Muscle of leg (tissue), 11 donors: Measurements from ENCODE around the gene MYO1F. TPM values are rescaled to one million over a fixed set of nuclear protein-coding genes. Genes with fewer than 3 reads are reported as not detected.
"Not testable (repeated sequence)": the region's sequence is repeated elsewhere in the genome, so short reads cannot be mapped to it uniquely, and the experiment has no call there.

Experiments
- DNase-seq: peaks from one replicate; pipeline ENCODE4 v3.0.0; 2013
- H3K27ac ChIP-seq: one replicate; pipeline ENCODE4 v1.5.1; 2013; ENCODE audit warnings: mild to moderate bottlenecking, low read length, control low read depth
- H3K27me3 ChIP-seq: one replicate; pipeline ENCODE4 v1.6.1; 2013; ENCODE audit warnings: low read length; ENCODE audit not compliant: control insufficient read depth, insufficient read depth
- H3K36me3 ChIP-seq: one replicate; pipeline ENCODE4 v1.6.1; 2013; ENCODE audit warnings: low read length; ENCODE audit not compliant: control insufficient read depth, insufficient read depth
- H3K4me1 ChIP-seq: one replicate; pipeline ENCODE4 v1.6.1; 2013; ENCODE audit warnings: low read length; ENCODE audit not compliant: control insufficient read depth, insufficient read depth
- H3K4me3 ChIP-seq: one replicate; pipeline ENCODE4 v1.5.1; 2013; ENCODE audit warnings: low read length, control low read depth
- H3K9me3 ChIP-seq: replicated peaks from 2 replicates; pipeline ENCODE4 v1.6.1; 2013; ENCODE audit warnings: low read depth, low read length; ENCODE audit not compliant: control insufficient read depth
- WGBS: methylation state at CpG from one replicate; pipeline ENCODE4 v1.1.5; 2013; ENCODE audit warnings: missing lambda C conversion rate; ENCODE audit not compliant: insufficient coverage; 5-methylcytosine and 5-hydroxymethylcytosine counted together
- polyA plus RNA-seq, 8 donors: library from polyadenylated mRNA; unstranded; fragments of 120-200 nt; gene quantifications; one replicate each; pipeline versions ENCODE4 v1.2.1 to v1.2.3, GENCODE V29; 2013; ENCODE audit warnings: inconsistent platforms in 1 of 8, low replicate concordance in 1 of 8; ENCODE audit not compliant: insufficient read length in 8 of 8, insufficient read depth in 1 of 8
- total RNA-seq: library from RNA; stranded (reverse); fragments of 120-200 nt; gene quantifications from one replicate; pipeline ENCODE4 v1.2.4, GENCODE V29; 2013

MYO1F gene
- total and polyA plus RNA-seq, 9 donors = 2.3 to 9.2 (median 5.3) TPM

DNA sequence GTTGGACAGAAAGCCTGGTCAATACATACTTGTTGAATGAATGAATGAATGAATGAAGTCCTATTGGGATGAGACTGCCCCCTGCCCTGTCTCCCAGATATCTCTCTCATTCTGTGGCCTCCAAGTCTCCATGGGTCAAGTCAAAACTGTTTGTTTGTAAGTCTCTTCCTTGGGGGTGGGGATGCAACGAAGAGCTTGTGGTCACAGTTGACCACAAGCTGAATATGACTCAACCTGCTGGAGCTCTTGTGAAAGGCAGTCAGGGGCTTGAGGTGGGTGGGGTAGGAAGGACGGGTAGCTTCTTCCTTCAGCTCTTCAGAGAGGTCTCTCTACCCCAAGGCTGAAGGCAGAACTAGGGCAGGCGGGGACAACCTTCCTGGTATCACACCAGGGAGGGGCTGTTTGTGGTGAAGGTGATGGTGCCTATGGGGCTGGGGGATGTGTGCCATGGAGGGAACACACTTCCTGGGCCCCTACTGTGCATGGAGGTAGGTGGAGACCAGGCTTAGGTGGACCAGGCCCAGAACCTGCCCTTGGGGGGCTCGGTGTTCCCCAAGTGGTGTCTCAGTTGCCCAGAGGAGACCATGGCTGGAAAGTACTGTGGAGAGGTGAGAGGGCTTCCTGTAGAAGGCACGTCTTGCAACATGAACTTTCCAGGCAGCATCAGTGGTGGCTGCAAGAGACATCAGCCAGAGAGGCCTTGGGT, 8.0 kb downstream of the MYO1F start:
- Histone ChIP-seq H3K27ac (no peak overlapping the region), H3K36me3 (no peaks in the 10 kb centered on the region), H3K4me3 (no peak overlapping the region), H3K4me1 (no peaks in the 10 kb centered on the region), H3K27me3 (no peaks in the 10 kb centered on the region), H3K9me3 (no peaks in the 10 kb centered on the region)
- peak; percentile 59 for DNase-seq
- 67% methylated on average over 3 of the region's 5 CpGs for WGBS

DNA sequence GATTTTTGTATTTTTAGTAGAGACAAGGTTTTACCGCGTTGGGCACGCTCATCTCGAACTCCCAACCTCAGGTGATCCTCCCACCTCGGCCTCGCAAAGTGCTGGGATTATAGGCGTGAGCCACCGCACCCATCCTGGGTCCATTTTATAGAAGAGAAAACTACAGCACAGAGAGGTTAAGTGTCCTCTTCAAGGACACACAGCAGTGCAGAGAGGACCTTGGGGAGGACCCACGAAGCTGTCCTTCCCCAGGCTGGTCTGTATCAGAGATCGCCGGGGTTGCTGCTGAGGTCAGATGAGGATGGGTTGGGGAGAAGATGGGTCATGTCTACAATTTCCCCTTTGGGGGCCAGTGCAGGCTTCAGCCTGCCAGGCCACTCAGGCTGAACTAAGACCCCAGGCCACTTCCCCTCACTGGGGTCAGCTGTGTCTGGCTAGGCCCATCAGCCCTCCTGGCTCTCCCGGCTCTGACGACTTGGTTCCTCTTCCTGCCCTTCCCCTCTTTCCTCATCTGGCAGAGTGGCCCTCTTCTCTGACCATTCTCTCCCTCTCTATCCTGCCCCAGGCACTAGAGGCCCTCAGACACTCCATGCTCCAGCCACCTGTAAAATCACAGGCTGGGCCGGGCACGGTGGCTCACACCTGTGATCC, 9.6 kb downstream of the MYO1F start:
- no peaks in the 10 kb centered on the region for H3K36me3 ChIP-seq
- no peak overlapping the region for H3K27ac ChIP-seq
- H3K4me1 ChIP-seq = no peaks in the 10 kb centered on the region
- H3K4me3 ChIP-seq = no peak overlapping the region
- H3K27me3 ChIP-seq = no peaks in the 10 kb centered on the region
- H3K9me3 ChIP-seq = no peaks in the 10 kb centered on the region
- WGBS = 88% methylated on average over 9 of the region's 15 CpGs
- peak; percentile 37 for DNase-seq

DNA sequence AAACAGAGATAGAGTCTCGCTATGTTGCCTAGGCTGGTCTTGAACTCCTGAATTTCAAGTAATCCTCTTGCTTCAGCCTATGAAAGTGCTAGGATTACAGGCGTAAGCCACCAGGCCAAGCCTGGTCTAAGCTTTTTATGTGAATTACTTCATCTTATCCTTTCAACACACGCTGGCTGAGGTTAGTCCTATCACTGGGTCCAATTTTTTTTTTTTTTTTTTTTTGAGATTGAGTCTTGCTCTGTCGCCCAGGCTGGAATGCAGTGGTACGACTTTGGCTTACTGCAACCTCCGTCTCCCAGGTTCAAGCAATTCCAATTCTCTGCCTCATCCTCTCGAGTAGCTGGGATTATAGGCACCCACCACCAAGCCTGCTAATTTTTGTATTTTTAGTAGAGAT, 10.4 kb downstream of the MYO1F start:
- Histone ChIP-seq H3K4me1 (no peaks in the 10 kb centered on the region), H3K9me3 (no peaks in the 10 kb centered on the region), H3K4me3 (no peak overlapping the region), H3K27me3 (no peaks in the 10 kb centered on the region), H3K27ac (no peak overlapping the region), H3K36me3 (no peaks in the 10 kb centered on the region)
- WGBS = 80% methylated on average over 1 of the region's 7 CpGs
- DNase-seq = no peak

DNA sequence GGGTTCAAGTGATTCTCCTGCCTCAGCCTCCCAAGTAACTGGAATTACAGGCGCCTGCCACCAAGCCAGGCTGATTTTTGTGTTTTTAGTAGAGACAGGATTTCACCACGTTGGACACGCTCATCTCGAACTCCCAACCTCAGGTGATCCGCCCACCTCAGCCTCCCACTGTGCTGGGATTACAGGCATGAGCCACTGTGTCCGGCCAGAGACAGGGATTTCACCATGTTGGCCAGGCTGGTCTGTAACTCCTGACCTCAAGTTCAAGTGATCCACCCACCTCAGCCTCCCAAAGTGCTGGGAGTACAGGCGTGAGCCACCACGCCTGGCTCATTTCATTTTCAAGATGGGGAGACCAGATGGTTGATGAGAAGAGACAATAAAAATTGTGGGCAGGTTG, 12.4 kb downstream of the MYO1F start:
- H3K4me1 ChIP-seq, H3K4me3 ChIP-seq: not testable (repeated sequence)
- WGBS = 86% methylated on average over 7 of the region's 8 CpGs

DNA sequence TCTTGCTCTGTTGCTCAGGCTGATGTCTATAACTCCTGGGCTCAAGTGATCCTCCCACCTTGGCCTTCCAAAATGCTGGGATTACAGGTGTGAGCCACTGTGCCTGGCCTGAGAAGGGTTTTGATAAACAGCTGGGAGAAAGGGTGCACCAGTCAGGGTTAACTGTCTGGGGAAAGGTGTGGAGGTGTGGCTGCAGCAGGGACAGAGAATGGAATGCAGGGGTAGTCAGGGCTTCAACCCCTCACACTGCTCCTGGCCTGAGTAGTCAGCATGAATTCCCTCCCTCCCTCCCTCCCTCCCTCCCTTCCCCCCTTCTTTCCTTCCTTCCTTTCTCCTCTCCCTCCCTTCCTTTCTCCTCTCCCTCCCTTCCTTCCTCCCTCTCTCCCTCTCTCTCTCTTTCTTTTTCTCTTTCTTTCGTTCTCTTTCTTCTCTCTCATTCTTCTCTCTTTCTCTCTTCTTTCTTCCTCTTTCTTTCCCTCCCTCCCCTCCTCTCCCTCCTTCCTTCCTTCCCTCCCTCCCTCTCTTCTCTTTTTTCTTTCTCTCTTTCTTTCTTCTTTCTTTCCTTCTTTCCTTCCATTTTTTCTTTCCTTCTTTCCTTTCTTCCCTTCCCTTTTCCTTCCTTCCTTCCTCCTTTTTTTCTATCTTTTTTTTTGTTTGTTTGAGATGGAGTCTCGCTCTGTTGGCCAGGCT, 16.0 kb downstream of the MYO1F start:
- DNase-seq = no peak
- H3K36me3 ChIP-seq = no peaks in the 10 kb centered on the region
- 29% methylated on average over 1 of the region's 2 CpGs for WGBS
- no peak overlapping the region for H3K4me3 ChIP-seq
- no peaks in the 10 kb centered on the region for H3K9me3 ChIP-seq
- no peak overlapping the region for H3K27ac ChIP-seq
- H3K27me3 ChIP-seq = no peaks in the 10 kb centered on the region
- no peaks in the 10 kb centered on the region for H3K4me1 ChIP-seq

More for the DNA sequence above, 12.4 kb downstream of the MYO1F start:
- not testable (repeated sequence) for DNase-seq, H3K9me3 ChIP-seq, H3K27me3 ChIP-seq, H3K36me3 ChIP-seq, H3K27ac ChIP-seq

DNA sequence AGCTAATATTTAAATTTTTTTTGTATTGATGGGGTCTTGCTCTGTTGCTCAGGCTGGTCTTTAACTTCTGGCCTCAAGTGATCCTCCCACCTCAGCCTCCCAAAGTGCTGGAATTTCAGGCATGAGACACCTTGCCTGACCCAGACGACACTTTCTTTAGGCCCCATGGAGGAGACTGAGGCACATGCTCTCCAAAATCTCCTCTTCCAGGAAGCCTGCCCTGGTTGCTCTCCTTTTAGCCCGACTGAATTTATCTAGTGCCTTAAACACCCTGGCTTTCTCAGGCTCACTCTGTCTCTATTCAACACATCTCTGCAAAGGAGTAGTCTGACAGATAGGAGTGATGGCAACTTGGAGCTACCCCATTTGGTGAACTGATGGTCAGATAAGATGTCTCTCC, 18.9 kb downstream of the MYO1F start:
- no peak overlapping the region for H3K27ac ChIP-seq

DNA sequence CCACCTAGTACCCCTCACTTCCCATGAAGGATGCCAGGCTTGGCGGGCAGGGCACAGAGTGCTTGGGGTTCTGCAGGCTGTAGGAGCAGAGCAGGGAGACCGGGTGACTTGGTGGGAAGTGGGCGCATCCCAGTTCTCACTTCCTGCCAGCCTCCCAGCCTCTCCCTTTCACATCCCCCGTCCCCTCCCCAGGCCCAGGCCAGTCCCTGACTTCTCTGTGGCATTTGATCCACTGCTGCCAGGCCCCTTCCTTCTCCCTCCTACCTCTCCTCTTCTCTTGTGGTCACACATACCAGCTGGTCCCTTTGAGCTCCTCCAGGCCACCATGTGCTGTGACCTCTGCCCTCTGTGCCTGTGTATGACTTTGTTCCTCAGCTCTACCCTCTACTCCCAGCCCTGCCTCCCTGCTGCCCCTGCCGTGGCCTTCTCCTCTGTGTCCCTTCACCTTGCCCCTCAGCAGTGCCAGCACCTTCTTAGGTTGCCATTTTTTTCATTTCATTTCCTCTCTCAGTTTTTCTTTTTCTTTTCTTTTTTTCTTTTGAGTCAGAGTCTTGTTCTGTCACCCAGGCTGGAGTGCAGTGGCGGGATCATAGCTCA, 19.5 kb downstream of the MYO1F start:
- no peaks in the 10 kb centered on the region for H3K4me1 ChIP-seq
- DNase-seq = no peak
- no peaks in the 10 kb centered on the region for H3K36me3 ChIP-seq
- 41% methylated on average over 3 of the region's 6 CpGs for WGBS
- no peaks in the 10 kb centered on the region for H3K27me3 ChIP-seq
- no peak overlapping the region for H3K27ac ChIP-seq
- H3K9me3 ChIP-seq = no peaks in the 10 kb centered on the region
- H3K4me3 ChIP-seq = no peak overlapping the region

More for the DNA sequence above, 18.9 kb downstream of the MYO1F start:
- Histone ChIP-seq H3K36me3 (no peaks in the 10 kb centered on the region), H3K4me3 (no peak overlapping the region), H3K27me3 (no peaks in the 10 kb centered on the region), H3K4me1 (no peaks in the 10 kb centered on the region), H3K9me3 (no peaks in the 10 kb centered on the region)
- WGBS = 52% methylated on average over 2 of the region's 2 CpGs
- DNase-seq = no peak

DNA sequence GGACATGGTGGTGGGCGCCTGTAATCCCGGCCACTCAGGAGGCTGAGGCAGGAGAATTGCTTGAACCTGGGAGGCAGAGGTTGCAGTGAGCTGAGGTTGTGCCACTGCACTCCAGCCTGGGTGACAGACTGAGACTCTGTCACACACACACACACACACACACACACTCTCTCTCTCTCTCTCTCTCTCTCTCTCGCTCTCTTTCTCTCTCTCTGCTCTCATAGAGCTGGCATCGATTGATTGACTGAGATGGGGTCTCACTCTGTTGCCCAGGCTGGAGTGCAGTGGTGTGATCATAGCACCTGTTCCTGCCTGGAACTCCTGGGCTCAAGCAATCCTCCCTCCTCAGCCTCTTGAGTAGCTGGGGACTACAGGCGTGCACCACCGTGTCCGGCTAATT, 23.5 kb downstream of the MYO1F start:
- not testable (repeated sequence) for DNase-seq, H3K4me3 ChIP-seq, H3K27me3 ChIP-seq, H3K9me3 ChIP-seq, H3K4me1 ChIP-seq, H3K27ac ChIP-seq, H3K36me3 ChIP-seq
- WGBS = 100% methylated on average over 4 of the region's 7 CpGs

DNA sequence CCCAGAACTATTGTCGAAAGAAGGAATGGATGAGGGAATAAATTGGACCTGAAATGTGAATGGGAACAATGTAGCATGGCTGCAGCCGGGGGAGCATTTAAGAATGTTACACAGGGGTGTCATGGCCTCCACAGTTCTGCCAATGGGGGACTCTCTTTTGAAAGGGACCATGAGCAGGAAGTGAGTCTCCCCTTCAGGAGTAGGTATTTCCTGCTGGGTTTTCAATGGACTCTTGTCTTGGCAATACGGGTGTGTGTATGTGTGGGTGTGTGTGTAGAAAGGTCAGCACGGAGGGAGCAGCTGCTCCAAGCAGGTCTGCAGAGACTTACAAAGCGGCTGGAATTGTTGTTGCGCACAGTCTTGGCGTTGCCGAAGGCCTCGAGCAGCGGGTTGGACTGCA, 24.4 kb downstream of the MYO1F start:
- Histone ChIP-seq H3K27ac (no peak overlapping the region), H3K36me3 (peaks cover 6% of the 10 kb centered on the region), H3K4me3 (no peak overlapping the region), H3K4me1 (no peaks in the 10 kb centered on the region), H3K27me3 (no peaks in the 10 kb centered on the region), H3K9me3 (no peaks in the 10 kb centered on the region)
- 75% methylated on average over 8 of the region's 10 CpGs for WGBS
- no peak for DNase-seq

DNA sequence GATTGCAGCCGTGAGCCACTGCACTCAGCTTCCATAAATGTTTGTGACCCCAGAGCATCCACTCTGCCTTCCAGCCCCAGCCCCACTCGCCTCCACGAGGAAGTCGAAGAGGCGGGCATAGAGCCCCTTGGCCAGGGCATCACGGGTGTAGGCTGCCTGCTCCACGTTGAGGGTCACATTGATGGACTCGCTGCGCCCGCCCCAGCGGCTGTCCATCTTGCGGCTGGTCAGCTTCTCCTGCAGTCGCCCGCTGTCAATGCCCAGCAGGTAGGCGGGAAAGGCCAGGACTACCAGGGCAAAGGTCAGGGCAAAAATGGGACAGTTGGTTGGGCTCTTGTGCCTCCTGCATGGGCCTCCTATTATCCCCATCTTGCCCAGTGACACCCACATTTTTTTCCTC, 27.2 kb downstream of the MYO1F start:
- Histone ChIP-seq H3K4me1 (no peaks in the 10 kb centered on the region), H3K27me3 (no peaks in the 10 kb centered on the region), H3K36me3 (peaks cover 22% of the 10 kb centered on the region), H3K4me3 (no peak overlapping the region), H3K9me3 (no peaks in the 10 kb centered on the region), H3K27ac (no peak overlapping the region)
- WGBS = 92% methylated on average over 13 of the region's 15 CpGs
- DNase-seq = no peak
